NCI-H460 (cell line): ENCODE data around the gene TSPAN11. TPM values are rescaled to one million over a fixed set of nuclear protein-coding genes. Genes with fewer than 3 reads are reported as not detected.

Source experiments
- DNase-seq: peaks from one replicate; pipeline ENCODE4 v3.0.0-alpha.2; 2016; ENCODE audit warnings: low read depth; ENCODE audit errors: extremely low read depth
- total RNA-seq: library from RNA; depleted of rRNA; stranded (reverse); fragments of >200 nt; shearing (Covaris generic); gene quantifications from 2 replicates; pipeline ENCODE4 v1.2.3, GENCODE V29; 2014

Gene TSPAN11
- total RNA-seq, 1 experiment from 2014 or later = not detected

- DNase-seq = no peak
Observed at GRCh38 chr12:30909349-30910037, 17.1 kb upstream of the TSPAN11 start.

GRCh38 chr12:30910038-30910350 lies 16.6 kb upstream of the TSPAN11 start:
- DNase-seq = no peak

DNA sequence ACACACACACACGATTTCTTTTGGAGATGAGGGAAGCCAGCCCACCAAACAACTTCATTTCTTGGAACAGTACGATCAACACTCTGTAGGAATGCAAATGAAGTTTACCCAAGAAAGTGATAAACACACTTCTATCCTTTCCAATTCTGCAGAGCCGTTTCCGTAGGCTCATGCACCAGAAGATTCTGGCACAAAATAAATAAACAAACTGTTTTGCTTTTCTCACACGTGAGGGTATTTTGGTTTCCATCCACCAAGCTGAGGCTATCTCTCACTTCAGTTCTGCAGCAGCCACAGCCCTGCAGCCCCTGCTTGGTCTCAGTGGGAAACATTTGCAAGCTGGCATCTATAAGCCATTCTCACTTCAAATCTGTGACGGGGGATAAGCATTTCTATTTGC lies 15.3 kb upstream of the TSPAN11 start:
- no peak for DNase-seq

DNA sequence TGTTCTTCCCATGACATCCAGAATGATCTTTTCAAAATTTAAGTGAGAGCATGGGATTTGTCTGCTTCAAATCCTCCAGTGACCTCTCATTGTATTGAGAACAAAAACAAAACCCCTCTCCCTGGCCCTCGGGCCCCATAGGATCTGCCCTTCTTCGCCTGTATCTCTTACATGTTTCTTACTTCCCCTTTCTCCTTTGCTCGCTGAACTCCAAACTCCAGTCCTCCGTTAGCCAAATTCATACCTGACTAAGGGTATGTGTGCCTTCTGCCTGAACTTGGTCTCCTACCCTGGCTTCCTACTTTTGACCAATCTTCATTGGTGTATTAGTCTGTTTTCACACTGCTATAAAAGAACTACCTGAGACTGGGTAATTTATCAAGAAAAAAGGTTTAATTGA lies 13.2 kb upstream of the TSPAN11 start:
- no peak for DNase-seq

DNA sequence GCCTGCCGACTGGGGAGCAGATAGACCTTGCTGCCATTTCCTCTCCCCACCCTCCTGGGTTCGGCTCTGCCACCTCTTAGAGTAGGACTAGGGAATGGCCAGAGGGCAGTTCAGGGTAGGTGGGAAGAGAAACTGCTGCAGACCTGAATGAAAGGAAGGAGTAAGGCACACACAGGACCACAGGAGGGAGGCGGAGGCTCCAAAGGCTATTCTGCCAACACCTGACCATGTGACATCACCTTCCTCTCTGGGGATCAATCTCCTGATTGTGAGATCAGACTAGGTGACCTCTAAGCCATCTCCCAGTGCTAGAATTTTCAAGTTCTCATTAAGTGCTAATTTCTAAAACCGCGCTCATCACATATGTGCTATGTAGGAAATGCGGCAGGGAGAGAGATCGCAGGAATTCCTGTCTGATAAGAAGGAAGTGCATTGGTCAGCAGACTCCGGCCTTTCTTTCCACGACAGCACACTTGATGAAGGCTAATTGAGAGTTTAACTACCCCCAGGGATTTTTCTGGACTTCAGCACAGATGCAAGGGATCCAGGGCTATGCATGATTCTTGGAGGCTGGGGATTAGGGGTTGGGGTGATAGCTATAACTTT lies 11.5 kb upstream of the TSPAN11 start:
- no peak for DNase-seq

DNA sequence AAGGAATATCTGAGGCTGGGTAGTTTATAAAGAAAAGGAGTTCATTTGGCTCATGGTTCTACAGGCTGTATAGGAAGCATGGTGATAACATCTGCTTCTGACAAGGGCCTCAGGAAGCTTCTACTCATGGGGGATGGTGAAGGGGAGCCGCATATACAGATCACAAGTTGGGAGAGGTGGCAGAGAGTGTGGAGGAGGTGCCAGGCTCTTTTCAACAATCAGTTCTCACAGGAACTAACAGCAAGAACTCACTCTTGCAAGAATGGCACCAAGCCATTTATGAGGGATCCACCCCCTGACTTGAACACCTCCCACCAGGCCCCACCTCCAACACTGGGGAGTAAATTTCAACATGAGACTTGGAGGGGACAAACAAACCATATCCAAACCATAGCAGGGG lies 3.5 kb upstream of the TSPAN11 start:
- no peak for DNase-seq

- DNase-seq = no peak
Observed at GRCh38 chr12:30925607-30926242, 823 bp upstream of the TSPAN11 start.

GRCh38 chr12:30927222-30927611 lies 669 bp downstream of the TSPAN11 start:
- no peak for DNase-seq

GRCh38 chr12:30928356-30929244 lies 2.1 kb downstream of the TSPAN11 start:
- no peak for DNase-seq

GRCh38 chr12:30930238-30930637 lies 3.7 kb downstream of the TSPAN11 start:
- no peak for DNase-seq

GRCh38 chr12:30930641-30931040 lies 4.1 kb downstream of the TSPAN11 start:
- no peak for DNase-seq

- no peak for DNase-seq
Observed at GRCh38 chr12:30932881-30933280, 6.3 kb downstream of the TSPAN11 start.

DNA sequence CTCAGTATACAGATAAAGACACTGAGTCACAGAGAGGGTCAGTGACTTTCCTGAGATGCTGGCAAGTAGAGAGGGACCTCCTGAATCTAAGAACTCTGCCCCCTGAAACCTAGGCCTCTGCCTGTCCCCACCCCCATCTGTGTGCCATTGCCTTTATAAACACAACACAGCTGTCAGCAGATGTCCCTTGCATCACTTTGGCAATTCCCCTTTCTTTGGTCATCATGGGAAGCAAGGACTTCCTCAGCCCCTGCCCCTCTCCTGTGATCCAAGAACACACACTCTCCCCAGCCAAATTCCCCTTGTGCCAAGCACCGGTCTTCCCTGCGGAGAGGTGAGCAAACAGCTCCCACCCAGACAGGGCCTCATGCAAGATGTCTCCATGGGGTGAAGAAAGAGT lies 8.3 kb downstream of the TSPAN11 start:
- DNase-seq = no peak

DNA sequence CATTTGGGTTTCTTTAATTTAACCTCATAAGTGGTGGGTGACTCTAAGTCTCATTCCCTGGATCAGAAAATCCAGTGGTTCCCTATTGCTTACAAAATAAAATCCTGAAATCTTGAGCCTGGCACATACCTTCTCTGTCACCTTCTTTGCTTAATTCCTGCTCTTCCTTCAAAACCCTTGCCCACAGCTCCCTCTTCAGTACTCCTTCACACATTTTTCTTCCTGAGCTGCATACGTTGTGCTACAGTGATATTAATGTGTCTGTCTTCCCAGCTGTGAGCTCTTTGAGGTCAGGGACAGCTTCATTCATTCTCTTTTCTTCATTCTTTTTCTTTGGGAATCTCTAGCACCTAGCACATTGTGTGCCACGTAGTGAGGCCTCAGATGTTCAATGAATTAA lies 9.5 kb downstream of the TSPAN11 start:
- no peak for DNase-seq

DNA sequence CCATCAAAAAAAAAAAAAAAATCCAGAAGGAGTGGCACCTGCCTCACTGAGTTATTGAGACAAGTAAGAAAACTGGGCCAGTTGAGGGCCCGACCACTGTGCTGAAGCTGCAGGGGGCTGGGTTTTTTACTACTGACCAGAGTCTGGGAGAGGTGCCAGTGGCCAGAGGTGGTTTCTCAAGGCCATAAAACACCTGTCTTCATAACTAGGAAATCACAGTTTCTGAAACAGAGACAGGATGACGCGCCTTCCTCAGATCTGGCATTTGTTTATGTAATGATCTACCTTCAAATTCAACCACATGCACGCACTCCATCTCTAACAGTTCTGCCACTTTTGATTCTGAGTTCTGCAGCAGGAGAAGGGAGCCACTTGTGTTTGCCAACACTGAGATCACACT lies 12.7 kb downstream of the TSPAN11 start:
- DNase-seq = no peak

- DNase-seq = no peak
Observed at GRCh38 chr12:30942486-30942885, 15.9 kb downstream of the TSPAN11 start.

DNA sequence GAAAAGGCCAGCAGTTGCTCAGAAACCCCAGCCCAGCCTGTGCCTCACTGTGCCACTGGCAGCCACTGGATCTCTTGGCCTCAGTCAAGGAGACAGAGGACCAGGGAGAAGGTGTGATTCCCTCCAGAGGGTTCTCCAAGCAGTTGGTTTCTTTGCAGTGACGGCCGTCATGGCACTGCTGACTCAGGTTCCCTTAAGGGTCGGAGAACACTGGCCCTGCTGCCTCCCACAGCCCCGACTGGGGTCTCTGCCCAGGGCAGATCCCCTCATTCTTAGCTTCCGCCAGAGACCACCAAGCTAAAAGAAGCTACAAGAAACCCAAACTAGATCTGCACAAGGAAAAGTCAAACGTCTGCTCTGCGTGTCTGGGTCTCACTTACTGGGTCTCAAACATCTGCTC lies 16.4 kb downstream of the TSPAN11 start:
- DNase-seq = no peak

DNA sequence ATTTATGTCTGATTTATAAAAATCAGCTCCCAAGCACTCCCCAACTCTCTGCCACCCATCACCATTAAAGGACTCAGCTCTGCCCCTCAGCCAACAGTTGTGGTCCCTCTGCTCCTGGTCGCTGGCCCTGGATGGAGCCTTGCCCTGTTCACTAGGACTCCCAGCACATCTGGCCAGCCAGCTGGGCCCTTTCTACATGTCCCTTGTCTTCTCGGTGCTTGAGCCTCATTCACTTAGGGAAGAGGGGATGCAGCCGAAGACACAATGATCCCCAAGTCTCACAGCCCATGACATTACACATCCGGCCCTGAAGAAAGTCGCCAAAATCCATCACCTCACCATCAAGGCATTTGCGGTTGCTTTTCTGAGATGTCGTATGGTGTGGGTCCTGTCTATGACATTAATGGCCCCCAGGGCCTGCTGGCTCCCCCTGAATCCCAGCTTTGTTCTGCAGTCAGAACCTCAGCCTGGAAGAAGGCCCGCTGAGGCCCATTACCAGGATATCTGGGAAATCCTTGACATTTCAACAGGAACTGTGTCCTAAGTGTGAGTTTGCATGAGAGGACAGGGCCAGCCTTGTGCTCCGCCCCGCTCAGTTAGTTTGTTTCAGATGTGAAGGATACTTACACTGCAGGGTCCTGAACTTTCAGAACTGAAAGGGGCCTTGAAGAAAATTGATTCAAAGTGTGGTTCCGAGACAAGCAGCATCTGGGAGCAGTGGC lies 19.1 kb downstream of the TSPAN11 start:
- no peak for DNase-seq

- no peak for DNase-seq
Observed at GRCh38 chr12:30952015-30952414, 25.5 kb downstream of the TSPAN11 start.

DNA sequence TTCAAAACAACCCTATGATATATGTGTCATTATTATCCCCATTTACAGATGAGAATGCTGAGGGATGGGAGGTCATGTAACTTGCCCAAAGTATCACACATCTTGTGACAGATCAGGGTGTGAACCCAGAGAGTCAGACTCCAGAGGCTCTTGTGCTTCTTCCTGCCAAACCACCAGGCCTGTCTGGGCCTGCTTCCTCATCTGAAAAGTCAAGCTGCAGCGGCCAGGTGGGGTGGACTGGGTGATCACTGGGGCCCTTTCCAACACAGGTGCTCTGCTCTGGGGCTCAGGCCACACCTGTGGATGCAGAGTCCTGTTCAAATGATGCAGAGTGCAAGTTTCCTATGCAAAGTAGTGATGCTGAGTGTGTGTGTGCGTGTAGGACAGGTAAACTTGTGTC lies 26.7 kb downstream of the TSPAN11 start:
- no peak for DNase-seq
